HG02678 (cell line): ENCODE data around the gene IRF2.
"Not testable (repeated sequence)": the region's sequence is repeated elsewhere in the genome, so short reads cannot be mapped to it uniquely, and the experiment has no call there.

Experiments
- ATAC-seq: cut with Tn5 transposase; IDR thresholded peaks from one replicate; pipeline ENCODE4 v1.9.1; 2021; ENCODE audit warnings: mild to moderate bottlenecking, moderate library complexity; ENCODE audit not compliant: unreplicated experiment

IRF2 gene

GRCh38 chr4:184348311-184349233 lies 125.8 kb downstream of the IRF2 start:
- no peak for ATAC-seq

GRCh38 chr4:184347251-184348239 lies 126.8 kb downstream of the IRF2 start:
- ATAC-seq = peak; percentile 70

- ATAC-seq = no peak
These were observed 127.7 kb downstream of the IRF2 start for GRCh38 chr4:184346682-184347081.

GRCh38 chr4:184346273-184346672 lies 128.1 kb downstream of the IRF2 start:
- ATAC-seq = not testable (repeated sequence)

- ATAC-seq = no peak
These were observed 128.8 kb downstream of the IRF2 start for GRCh38 chr4:184345573-184345922.

GRCh38 chr4:184344899-184345572 lies 129.3 kb downstream of the IRF2 start:
- no peak for ATAC-seq

GRCh38 chr4:184344435-184344834 lies 129.9 kb downstream of the IRF2 start:
- ATAC-seq = no peak

DNA sequence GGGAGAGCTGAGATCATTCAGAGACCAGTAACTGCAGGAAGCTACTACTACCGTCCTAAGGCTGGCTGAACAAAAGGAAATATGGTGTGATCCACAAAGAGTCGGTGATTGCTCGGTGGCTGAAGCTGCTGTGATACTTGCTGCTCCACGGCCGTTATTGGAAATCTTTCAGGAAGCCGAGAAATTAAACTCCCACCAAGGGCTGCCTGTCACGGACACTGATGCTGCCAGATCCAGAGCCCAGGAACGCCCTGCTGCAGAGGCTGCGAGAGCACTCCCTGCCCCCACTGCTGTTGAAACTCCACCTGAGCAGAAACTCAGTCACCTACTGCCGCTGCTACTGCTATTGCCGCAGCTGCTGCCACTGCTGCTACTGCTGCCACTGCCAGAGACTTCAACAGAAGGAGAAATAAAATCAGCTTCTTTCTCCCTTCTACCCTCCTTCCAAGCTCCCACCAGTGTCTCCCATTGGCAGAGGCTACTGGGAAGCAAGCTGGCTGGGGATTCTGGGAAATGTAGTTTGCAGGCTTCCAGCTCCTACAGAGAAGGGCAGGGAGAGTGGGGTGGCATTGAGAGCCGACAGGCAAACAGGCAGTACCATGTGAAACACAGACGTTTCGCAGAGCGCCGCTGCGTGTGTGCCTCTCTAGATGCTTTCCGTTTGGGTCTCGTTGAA lies 130.7 kb downstream of the IRF2 start:
- ATAC-seq = peak; percentile 42

- ATAC-seq = not testable (repeated sequence)
These were observed 131.5 kb downstream of the IRF2 start for GRCh38 chr4:184342857-184343237.

GRCh38 chr4:184342167-184342856 lies 132.0 kb downstream of the IRF2 start:
- no peak for ATAC-seq

GRCh38 chr4:184339398-184340193 lies 134.8 kb downstream of the IRF2 start:
- not testable (repeated sequence) for ATAC-seq

DNA sequence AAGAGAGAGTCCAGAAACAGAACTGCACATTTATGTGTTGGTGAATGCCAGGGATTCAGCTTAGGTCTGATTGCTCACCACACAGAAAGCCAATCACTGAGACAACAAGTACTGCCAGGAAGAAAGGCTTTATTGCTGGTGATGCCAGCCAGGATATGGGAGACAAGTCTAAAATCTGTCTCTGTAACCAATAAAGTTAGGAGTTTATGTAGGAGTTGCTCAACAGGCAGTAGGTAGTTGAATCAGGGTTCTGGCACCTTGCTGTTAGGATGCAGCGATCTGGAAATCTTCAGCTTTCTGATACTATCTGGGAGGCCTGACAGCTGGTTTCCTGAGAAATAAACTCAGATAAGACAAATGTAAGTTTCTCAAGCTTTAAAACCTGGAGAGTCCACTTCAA lies 136.4 kb downstream of the IRF2 start:
- ATAC-seq = no peak
